Measurements from ENCODE around the gene KISS1.

DNA sequence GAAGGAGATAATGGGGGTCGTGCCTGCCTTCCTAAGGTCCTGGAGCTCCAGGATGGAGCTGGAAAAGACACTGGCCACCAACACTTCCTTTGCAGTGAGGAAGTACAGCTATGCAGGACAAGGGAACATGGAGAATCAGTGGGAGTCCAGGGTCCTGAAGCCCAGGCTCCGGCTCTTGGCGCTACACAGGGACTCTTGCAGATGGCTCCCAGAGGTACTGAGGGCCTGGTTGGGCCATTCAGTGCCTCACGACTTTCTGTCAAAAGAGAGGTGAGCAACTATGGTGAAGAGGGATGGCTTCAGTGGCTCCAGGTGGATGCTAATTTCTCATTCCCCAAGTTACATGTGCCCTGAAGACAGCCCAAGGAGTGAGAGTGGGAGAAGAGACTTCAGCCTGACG is 42.6 kb downstream of the KISS1 start:
- TF ChIP-seq RAD21 (IDR thresholded peaks at IDR 0.05; ENCODE audit: low read depth), result no peak
- TF ChIP-seq EP300 (IDR thresholded peaks at IDR 0.05; ENCODE audit: borderline replicate concordance), result no peak
- no peak for TF ChIP-seq TCF12 (IDR thresholded peaks at IDR 0.05; ENCODE audit: low read depth)
- no peak for TF ChIP-seq FOXM1 (IDR thresholded peaks at IDR 0.05; ENCODE audit: borderline replicate concordance, low read depth)
- TF ChIP-seq, protein P1, sequence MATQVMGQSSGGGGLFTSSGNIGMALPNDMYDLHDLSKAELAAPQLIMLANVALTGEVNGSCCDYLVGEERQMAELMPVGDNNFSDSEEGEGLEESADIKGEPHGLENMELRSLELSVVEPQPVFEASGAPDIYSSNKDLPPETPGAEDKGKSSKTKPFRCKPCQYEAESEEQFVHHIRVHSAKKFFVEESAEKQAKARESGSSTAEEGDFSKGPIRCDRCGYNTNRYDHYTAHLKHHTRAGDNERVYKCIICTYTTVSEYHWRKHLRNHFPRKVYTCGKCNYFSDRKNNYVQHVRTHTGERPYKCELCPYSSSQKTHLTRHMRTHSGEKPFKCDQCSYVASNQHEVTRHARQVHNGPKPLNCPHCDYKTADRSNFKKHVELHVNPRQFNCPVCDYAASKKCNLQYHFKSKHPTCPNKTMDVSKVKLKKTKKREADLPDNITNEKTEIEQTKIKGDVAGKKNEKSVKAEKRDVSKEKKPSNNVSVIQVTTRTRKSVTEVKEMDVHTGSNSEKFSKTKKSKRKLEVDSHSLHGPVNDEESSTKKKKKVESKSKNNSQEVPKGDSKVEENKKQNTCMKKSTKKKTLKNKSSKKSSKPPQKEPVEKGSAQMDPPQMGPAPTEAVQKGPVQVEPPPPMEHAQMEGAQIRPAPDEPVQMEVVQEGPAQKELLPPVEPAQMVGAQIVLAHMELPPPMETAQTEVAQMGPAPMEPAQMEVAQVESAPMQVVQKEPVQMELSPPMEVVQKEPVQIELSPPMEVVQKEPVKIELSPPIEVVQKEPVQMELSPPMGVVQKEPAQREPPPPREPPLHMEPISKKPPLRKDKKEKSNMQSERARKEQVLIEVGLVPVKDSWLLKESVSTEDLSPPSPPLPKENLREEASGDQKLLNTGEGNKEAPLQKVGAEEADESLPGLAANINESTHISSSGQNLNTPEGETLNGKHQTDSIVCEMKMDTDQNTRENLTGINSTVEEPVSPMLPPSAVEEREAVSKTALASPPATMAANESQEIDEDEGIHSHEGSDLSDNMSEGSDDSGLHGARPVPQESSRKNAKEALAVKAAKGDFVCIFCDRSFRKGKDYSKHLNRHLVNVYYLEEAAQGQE (IDR thresholded peaks at IDR 0.05; ENCODE audit: low read depth), result no peak
